NCI-H2227 treated with DMSO at 0.1 percent for 48 hours (cell line): ENCODE results near the gene LRBA.
"Not testable (repeated sequence)": the region's sequence is repeated elsewhere in the genome, so short reads cannot be mapped to it uniquely, and the experiment has no call there.

Source experiments
- DNase-seq: peaks from one replicate; lab custom pipeline; 2025; lab: John Stamatoyannopoulos, UW

LRBA gene

DNA sequence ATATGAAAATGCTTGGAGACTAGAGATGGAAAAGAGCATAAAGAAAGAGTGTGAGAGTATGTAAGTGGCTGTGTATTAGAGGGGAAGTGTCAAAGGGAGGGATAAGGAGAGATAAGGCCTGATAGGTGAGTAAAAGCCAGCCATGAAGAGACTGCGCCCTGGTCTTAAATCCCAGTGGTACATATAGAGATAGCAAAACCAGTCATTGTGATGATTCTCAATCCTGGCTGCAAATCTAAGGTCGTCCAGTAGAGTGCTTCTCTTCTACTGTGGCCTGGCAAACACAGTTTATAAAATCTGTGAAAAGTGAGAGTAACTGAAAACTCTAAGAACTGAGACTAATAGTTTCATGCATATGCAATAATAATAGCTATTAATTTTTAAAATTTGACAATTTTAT lies 346.3 kb downstream of the LRBA start:
- DNase-seq: no peak

- no peak for DNase-seq
Observed at GRCh38 chr4:150664935-150665334, 350.1 kb downstream of the LRBA start.

- no peak for DNase-seq
Observed at GRCh38 chr4:150662686-150663085, 352.4 kb downstream of the LRBA start.

DNA sequence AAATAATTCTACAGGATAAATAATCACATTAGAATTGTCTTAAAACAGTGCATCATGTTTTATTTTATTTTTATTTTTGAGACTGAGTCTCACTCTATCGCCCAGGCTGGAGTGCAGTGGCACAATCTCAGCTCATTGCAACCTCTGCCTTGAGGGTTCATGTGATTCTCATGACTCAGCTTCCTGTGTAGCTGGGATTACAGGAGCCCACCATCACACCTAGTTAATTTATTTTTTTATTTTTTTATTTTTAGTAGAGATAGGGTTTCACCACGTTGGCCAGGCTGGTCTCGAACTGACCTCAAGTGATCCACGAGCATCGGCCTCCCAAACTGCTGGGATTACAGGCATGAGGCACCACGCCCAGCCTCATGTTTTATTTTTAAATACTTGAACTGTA lies 353.5 kb downstream of the LRBA start:
- not testable (repeated sequence) for DNase-seq

- not testable (repeated sequence) for DNase-seq
Observed at GRCh38 chr4:150658258-150658657, 356.8 kb downstream of the LRBA start.

GRCh38 chr4:150656891-150657290 lies 358.2 kb downstream of the LRBA start:
- DNase-seq: no peak

DNA sequence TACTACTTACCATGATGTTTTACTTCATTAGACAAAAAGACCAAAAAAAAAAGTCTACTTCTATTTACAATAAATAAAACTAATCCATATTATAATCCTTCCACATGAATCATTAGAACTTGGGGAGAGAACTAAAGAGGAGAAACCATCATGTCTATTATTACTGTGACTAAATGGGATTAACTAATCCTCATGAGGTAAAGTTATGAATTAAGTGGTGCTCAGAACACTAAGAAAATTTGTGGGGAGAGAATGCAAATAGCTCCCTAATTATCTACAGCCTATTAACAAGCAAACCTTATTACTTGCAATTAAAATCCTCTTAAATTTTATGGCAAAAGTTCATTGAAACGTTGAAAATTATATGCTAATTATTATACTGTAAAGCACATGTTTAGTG lies 364.3 kb downstream of the LRBA start:
- DNase-seq: no peak

- DNase-seq: no peak
Observed at GRCh38 chr4:150648123-150648522, 367.0 kb downstream of the LRBA start.

- no peak for DNase-seq
Observed at GRCh38 chr4:150647008-150647407, 368.1 kb downstream of the LRBA start.

GRCh38 chr4:150641612-150642011 lies 373.5 kb downstream of the LRBA start:
- no peak for DNase-seq

- no peak for DNase-seq
Observed at GRCh38 chr4:150632639-150633038, 382.4 kb downstream of the LRBA start.

- no peak for DNase-seq
Observed at GRCh38 chr4:150628073-150628472, 387.0 kb downstream of the LRBA start.

GRCh38 chr4:150625033-150625432 lies 390.1 kb downstream of the LRBA start:
- no peak for DNase-seq

DNA sequence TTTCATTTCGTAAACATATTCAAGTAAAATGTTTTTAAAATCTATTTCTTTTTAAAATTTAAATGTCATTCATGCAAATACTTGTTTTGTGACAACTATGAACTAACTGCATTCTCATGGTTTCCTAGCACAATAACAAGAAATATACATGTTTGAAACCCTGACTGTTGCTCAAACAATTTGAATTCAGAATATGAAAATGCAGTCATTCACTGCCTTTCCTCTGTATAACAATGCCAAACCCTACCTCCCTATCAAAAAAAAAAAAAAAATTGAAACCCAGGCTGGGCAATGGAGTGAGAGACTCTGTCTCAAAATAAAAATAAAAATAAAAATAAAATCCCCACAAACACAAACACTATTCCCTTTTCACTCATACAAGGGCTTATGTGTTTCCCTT lies 391.0 kb downstream of the LRBA start:
- no peak for DNase-seq

- DNase-seq: no peak
Observed at GRCh38 chr4:150619042-150619441, 396.0 kb downstream of the LRBA start.

DNA sequence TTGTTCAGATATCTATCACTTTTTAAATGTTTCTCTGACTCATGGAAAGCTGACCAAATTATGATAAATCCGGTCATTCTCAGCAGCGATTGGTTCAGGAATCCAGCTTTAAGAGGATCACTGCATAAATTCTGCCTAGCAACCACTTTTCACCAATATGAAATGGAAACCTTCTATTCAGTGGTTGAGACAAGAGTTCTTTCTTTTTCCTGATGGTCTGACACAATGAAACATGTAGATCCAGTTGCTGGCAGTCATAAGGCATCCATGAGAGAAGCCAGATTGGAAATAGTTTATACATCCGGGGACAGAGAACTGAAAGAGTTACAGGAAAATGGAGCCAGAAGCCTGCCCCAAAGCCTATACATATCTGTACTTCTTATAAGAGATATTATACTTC lies 406.0 kb downstream of the LRBA start:
- DNase-seq: no peak

DNA sequence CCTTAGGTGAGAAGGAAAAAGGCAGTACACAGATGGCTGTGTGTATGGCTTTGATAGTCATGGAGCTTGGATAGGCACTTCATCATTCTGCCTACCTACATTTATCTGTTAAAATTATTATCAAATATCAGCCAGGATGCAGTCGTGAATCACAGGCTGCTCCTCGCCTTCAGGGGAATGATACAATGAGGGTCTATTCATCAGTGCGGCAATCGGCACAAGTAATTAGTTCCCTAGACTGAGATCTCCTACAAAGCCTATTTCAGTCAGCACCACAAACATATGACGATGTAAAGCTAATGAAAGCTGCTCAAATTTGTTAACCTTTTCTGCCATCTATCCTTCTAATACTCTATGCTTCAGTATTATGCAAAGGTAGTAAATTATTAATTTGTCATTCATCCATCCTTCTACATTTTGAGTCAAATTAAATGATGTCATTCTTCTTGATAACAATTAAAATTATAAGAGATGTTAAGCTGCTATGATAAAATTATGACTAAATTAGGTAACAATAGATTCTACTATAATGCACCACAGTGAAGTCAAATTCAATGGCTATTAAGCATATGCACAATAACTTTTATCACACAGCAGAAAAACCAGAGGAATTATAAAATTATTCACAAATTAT lies 414.2 kb downstream of the LRBA start:
- DNase-seq: no peak

GRCh38 chr4:150599547-150599946 lies 415.5 kb downstream of the LRBA start:
- no peak for DNase-seq

DNA sequence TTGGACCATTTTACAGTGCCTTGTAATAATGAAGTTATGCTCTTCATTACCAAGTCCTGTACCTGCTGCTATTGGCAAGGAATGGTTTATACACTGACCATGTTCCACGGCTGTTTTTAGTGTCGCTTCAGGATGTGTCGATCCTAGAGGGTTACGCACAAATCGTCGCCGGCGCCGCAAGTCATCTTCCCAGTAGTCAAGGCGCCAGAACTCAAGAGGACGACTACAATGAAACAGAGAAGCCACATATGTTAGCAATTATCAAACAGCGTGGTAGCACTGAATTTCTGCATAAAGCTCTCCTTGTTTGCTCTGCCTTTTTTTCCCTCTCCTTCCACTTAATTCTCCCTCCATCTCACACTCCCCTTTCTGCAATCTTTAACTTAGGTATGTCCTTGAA lies 416.2 kb downstream of the LRBA start:
- DNase-seq: no peak

- no peak for DNase-seq
Observed at GRCh38 chr4:150593996-150594395, 421.1 kb downstream of the LRBA start.

DNA sequence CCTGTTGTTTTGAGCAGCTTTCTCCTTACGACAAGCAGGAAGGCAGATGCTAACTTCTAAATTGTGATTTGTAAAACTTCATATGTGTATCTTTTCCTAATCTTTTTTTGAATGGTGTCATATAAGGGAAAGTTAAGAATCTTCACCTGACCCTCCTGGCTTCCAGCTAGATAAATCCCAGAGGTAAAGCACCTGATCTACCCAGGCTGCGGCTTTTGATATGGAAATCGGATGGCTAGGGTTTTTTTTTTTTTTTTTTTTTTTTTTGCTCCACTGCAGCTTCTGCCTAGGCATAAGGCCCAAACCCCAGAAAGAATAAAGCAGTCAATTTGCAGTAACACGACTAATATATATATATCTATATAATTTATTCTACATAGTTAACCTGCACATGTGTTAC lies 423.2 kb downstream of the LRBA start:
- DNase-seq: no peak

- DNase-seq: peak; percentile 3
Observed at GRCh38 chr4:150591406-150591805, 423.7 kb downstream of the LRBA start.

DNA sequence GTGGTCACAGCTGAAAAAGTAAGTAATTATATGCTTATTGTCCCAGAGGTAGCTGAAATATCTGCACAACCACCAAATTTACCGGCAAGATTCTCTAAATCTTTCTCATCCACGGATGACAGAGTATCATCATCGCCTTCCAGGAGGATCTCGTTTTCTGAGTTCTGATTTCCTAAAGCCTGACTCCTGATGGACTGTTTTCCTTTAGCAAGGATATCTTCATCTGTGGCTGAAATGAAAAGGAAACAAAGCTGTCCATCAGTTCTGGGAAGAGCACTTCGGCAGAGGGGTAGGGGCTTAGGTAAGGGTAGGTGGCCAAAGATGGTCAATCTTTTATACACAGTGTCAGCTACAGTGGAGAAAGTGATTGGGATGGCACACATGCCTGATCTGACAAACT lies 424.5 kb downstream of the LRBA start:
- DNase-seq: no peak

DNA sequence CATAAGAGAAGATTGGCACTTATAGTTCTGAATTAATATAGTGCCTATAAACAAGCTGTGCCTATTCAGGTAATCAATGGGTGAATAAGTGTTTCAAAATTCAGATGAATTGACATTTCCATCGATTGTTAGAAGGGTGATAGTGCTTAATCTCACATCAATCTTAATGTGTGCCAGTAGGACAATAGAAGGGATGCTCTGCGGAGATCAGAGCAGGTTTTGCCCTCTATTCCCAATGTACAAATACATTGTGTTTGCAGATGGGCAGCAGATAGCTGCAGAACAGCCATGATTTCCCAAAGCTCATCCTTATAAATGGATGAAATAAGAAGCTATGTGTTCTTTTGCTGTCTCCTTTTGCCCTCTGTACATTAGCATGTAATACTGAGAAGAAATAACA lies 425.9 kb downstream of the LRBA start:
- no peak for DNase-seq

- no peak for DNase-seq
Observed at GRCh38 chr4:150588316-150588715, 426.8 kb downstream of the LRBA start.
